Lower leg skin (tissue), 3 donors: Measurements from ENCODE around the gene CD101.

ENCODE experiments used
- POLR2A ChIP-seq, 2 donors: fragments of 450-650 bp; IDR thresholded peaks; one replicate each; pipeline ENCODE4 v1.6.1; 2016 to 2017; ENCODE audit warnings: antibody characterized with exemption in 2 of 2, mild to moderate bottlenecking in 1 of 2, moderate library complexity in 1 of 2
- TF ChIP-seq, protein P1 (sequence below), 3 donors: fragments of 450-650 bp; IDR thresholded peaks; one replicate each; pipeline ENCODE4 v1.5.1; 2016; ENCODE audit warnings: antibody characterized with exemption in 3 of 3, mild to moderate bottlenecking in 3 of 3, moderate library complexity in 2 of 3

DNA sequence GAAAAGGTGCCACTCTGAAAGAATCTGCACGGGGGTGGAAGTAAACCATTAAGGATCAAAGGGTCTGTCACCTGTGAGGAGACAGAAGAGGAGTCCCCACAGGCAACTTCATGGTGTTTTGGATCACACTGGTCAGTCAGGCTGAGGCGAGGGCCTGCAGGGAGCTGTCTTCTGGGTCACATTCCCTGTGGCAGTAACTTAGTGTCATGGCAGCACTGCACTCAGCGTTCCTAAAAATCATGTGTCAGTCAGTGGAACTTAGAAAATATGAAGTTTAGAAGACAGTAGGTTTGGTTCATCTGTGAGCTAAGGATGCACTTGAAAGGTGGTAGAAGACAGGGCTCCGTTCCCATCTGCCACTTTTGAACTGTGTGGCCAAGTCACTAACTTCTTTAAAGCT lies 43.5 kb upstream of the CD101 start:
- no peak for TF ChIP-seq POLR2A (IDR thresholded peaks at IDR 0.05)
- TF ChIP-seq, protein P1, sequence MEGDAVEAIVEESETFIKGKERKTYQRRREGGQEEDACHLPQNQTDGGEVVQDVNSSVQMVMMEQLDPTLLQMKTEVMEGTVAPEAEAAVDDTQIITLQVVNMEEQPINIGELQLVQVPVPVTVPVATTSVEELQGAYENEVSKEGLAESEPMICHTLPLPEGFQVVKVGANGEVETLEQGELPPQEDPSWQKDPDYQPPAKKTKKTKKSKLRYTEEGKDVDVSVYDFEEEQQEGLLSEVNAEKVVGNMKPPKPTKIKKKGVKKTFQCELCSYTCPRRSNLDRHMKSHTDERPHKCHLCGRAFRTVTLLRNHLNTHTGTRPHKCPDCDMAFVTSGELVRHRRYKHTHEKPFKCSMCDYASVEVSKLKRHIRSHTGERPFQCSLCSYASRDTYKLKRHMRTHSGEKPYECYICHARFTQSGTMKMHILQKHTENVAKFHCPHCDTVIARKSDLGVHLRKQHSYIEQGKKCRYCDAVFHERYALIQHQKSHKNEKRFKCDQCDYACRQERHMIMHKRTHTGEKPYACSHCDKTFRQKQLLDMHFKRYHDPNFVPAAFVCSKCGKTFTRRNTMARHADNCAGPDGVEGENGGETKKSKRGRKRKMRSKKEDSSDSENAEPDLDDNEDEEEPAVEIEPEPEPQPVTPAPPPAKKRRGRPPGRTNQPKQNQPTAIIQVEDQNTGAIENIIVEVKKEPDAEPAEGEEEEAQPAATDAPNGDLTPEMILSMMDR (IDR thresholded peaks at IDR 0.05) = no peak
